Peyer's patch (tissue), 4 donors: ENCODE results near the gene LUC7L3.

ENCODE experiments used
- POLR2A ChIP-seq, 2 donors: fragments of 450-650 bp; IDR thresholded peaks; one replicate each; pipeline ENCODE4 v1.5.1; 2017; ENCODE audit warnings: antibody characterized with exemption in 2 of 2, mild to moderate bottlenecking in 2 of 2, moderate library complexity in 2 of 2
- TF ChIP-seq, protein P1 (sequence below), 6 experiments: fragments of 450-650 bp in 4 of 6; fragments of 200-600 bp in 2 of 6; sonication (generic) in 1 of 6; IDR thresholded peaks; one replicate each; pipeline ENCODE4 v1.5.1; 2017 to 2019; ENCODE audit warnings: antibody characterized with exemption in 6 of 6, mild to moderate bottlenecking in 3 of 6, moderate library complexity in 1 of 6

DNA sequence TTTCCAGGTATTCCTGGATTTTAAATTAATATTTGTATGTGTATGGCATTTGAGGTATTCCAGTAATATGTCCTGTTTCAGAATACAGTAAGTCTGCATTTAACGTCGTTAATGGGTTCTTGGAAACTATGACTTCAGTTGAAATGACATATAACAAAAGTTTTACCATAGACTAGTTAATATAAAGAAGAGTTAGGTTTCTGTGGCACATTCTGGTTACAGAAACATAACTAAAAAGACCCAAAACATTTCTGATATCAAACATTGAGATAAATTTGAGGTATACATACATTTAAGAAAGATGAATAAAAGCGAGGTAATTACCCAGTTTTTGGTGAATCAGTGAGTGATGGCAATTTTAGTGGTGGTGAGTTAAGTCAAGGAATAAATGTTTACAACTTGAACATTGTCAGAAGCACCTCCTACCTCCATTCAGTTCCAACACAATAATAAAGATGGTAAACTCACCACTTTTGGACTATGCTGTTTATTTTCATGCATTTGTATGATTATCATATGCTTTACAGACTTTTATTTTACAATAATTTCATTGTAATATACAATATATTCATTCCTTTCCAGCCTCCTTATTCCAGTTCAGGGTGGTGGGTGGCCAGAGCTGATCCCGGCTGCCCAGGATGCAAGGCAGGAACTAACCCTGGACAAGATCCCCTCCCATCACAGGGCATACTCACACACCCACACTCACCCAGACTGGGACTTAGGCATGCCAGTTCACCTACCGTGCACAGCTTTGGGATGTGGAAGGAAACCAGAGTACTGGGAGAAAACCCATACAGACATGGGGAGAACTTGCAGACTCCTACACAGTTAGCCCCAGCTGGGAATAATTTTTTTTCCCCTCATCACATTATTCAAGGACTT lies 9.7 kb downstream of the LUC7L3 start:
- no peak for TF ChIP-seq POLR2A (IDR thresholded peaks at IDR 0.05)
- TF ChIP-seq, protein P1, sequence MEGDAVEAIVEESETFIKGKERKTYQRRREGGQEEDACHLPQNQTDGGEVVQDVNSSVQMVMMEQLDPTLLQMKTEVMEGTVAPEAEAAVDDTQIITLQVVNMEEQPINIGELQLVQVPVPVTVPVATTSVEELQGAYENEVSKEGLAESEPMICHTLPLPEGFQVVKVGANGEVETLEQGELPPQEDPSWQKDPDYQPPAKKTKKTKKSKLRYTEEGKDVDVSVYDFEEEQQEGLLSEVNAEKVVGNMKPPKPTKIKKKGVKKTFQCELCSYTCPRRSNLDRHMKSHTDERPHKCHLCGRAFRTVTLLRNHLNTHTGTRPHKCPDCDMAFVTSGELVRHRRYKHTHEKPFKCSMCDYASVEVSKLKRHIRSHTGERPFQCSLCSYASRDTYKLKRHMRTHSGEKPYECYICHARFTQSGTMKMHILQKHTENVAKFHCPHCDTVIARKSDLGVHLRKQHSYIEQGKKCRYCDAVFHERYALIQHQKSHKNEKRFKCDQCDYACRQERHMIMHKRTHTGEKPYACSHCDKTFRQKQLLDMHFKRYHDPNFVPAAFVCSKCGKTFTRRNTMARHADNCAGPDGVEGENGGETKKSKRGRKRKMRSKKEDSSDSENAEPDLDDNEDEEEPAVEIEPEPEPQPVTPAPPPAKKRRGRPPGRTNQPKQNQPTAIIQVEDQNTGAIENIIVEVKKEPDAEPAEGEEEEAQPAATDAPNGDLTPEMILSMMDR (IDR thresholded peaks at IDR 0.05): no peak
